RWPE2 (cell line): ENCODE measurements around the gene PLCD1.

Experiments used
- ATAC-seq: fragments of 200-7000 bp; cut with Tn5 transposase; 3 replicates; pipeline ENCODE4 v1.9.1; 2021; ENCODE audit warnings: low read depth
- DNase-seq: peaks from one replicate; pipeline ENCODE4 v3.0.0-alpha.2; 2020; ENCODE audit warnings: low spot score
- H3K27ac ChIP-seq: fragments of 450-650 bp; 2 replicates; pipeline ENCODE4 v1.5.1; 2017; ENCODE audit warnings: mild to moderate bottlenecking; ENCODE audit not compliant: poor library complexity, severe bottlenecking
- H3K27me3 ChIP-seq: fragments of 250-450 bp; sonication (Bioruptor Pico); 2 replicates; pipeline ENCODE4 v1.5.1; 2021; ENCODE audit warnings: mild to moderate bottlenecking, moderate library complexity; ENCODE audit not compliant: insufficient read depth, poor library complexity, severe bottlenecking
- H3K36me3 ChIP-seq: fragments of 250-450 bp; sonication (Bioruptor Pico); 2 replicates; pipeline ENCODE4 v1.5.1; 2020; ENCODE audit warnings: low read depth, mild to moderate bottlenecking, moderate library complexity
- H3K4me1 ChIP-seq: fragments of 250-450 bp; sonication (Bioruptor Pico); 2 replicates; pipeline ENCODE4 v1.5.1; 2021; ENCODE audit warnings: mild to moderate bottlenecking, moderate library complexity; ENCODE audit not compliant: insufficient read depth, poor library complexity, severe bottlenecking
- H3K4me3 ChIP-seq: fragments of 250-450 bp; sonication (Bioruptor Pico); 2 replicates; pipeline ENCODE4 v1.5.1; 2021; ENCODE audit warnings: mild to moderate bottlenecking, moderate library complexity; ENCODE audit not compliant: severe bottlenecking
- H3K9me3 ChIP-seq: fragments of 250-450 bp; sonication (Bioruptor Pico); 2 replicates; pipeline ENCODE4 v1.5.1; 2021; ENCODE audit warnings: mild to moderate bottlenecking, moderate library complexity; ENCODE audit not compliant: severe bottlenecking
- TF ChIP-seq, protein P1 (sequence below): fragments of 450-650 bp; IDR thresholded peaks from one replicate; pipeline ENCODE4 v1.5.1; 2017; ENCODE audit warnings: mild to moderate bottlenecking, moderate library complexity; ENCODE audit not compliant: poor library complexity, severe bottlenecking

The PLCD1 gene

DNA sequence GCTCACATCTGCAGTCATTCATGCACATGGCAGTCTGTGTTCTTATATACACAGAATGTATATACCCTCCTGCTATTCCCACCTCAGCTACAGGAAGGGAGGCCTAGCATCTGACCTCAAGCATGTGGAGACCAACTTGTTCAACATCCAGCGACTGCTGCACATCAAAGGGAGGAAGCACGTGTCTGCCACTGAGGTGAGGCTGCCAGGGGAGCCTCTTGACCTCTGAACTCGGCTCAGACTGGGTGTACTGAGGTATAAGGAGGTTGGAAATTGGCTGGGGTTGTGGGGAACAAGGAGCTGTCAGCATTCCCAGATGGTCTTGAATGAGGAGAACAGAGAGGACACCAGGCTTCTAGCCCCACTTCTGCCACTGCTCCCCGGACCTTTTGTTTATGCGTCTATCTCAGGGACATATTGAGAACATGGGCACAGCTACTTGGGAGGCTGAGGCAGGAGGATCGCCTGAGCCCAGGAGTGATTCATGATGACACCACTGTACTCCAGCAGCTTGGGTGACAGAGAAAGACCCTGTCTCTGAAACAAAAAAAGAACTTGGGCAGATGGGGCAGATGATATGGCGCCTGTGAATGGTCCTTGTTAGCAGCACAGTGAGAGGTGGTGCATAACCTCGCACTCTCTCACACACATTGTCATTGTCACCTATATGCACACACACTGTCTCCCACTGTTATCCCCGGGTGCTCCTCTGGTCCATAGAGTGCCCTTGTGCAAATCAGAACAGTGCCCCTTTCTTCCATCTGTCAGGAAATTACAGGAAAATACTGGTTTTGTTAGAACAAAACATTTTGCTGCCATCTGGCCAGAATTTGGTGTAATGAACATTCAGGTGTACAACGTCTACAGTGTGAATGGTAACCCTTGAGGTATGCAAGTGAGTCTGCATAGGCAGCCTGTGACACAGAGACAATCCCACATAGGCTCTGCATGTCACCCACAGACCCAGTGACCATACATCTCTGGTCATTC is 33.5 kb downstream of the PLCD1 start:
- TF ChIP-seq, protein P1, sequence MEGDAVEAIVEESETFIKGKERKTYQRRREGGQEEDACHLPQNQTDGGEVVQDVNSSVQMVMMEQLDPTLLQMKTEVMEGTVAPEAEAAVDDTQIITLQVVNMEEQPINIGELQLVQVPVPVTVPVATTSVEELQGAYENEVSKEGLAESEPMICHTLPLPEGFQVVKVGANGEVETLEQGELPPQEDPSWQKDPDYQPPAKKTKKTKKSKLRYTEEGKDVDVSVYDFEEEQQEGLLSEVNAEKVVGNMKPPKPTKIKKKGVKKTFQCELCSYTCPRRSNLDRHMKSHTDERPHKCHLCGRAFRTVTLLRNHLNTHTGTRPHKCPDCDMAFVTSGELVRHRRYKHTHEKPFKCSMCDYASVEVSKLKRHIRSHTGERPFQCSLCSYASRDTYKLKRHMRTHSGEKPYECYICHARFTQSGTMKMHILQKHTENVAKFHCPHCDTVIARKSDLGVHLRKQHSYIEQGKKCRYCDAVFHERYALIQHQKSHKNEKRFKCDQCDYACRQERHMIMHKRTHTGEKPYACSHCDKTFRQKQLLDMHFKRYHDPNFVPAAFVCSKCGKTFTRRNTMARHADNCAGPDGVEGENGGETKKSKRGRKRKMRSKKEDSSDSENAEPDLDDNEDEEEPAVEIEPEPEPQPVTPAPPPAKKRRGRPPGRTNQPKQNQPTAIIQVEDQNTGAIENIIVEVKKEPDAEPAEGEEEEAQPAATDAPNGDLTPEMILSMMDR = no peak
- Histone ChIP-seq H3K36me3 (no peaks in the 10 kb centered on the region), H3K4me1 (peaks cover 14% of the 10 kb centered on the region), H3K27ac (no peak overlapping the region), H3K4me3 (no peak overlapping the region), H3K27me3 (no peaks in the 10 kb centered on the region), H3K9me3 (no peaks in the 10 kb centered on the region)
- ATAC-seq = no peak
- DNase-seq = no peak

DNA sequence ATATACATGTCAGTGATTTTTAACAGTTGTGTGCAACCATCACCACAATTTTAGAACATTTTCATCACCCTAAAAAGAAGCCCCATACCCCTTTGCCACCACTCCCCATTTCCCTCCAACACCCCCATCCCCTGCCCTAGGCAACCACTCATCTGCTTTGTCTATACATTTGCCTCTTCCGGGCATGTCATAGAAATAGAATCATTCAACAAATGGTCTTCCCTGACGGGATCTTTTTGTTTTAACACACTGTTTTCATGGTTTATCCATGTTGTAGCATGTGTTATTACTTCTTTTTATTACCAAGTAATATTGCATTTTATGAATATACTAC is 34.8 kb downstream of the PLCD1 start:
- Histone ChIP-seq H3K36me3 (no peaks in the 10 kb centered on the region), H3K27ac (no peak overlapping the region), H3K4me3 (no peak overlapping the region), H3K4me1 (peaks cover 14% of the 10 kb centered on the region), H3K9me3 (no peaks in the 10 kb centered on the region), H3K27me3 (no peaks in the 10 kb centered on the region)
- DNase-seq (no peak), ATAC-seq (no peak)
- TF ChIP-seq, protein P1 = no peak

DNA sequence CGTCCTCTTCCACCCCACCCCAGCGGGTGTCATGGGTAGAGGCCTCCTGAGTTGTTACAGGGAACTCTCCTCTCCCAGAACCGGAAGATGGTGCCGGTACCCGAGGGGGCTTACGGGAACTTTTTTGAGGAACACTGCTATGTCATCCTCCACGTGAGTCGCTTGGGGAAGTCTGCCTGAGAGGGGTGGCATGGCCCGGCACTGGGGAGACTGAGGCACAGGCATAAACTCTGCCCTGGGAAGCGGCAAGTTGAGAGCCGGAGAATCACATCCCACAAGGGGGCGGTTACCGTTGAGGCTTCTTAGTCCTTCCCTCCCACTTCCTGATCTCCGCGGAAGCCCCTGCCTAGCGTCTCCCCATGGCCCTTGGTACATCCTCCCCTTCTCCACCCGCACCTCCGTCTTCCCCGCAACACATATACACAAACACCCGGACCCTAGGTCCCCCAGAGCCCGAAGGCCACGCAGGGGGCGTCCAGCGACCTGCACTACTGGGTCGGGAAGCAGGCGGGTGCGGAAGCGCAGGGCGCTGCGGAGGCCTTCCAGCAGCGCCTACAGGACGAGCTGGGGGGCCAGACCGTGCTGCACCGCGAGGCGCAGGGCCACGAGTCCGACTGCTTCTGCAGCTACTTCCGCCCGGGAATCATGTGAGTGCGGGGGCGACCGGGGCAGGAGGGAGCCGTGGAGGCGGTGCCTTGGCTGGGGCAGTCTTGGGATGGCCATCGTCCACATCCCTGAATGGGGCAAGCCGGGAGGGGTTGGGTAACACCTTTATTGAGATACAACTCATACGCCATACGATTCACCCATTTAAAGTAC is 35.4 kb downstream of the PLCD1 start:
- Histone ChIP-seq H3K27ac (no peak overlapping the region), H3K4me1 (peaks cover 14% of the 10 kb centered on the region), H3K36me3 (no peaks in the 10 kb centered on the region), H3K4me3 (peak overlapping the region; percentile 16), H3K27me3 (no peaks in the 10 kb centered on the region), H3K9me3 (no peaks in the 10 kb centered on the region)
- TF ChIP-seq, protein P1 = no peak
- ATAC-seq (no peak), DNase-seq (peak; percentile 45)

DNA sequence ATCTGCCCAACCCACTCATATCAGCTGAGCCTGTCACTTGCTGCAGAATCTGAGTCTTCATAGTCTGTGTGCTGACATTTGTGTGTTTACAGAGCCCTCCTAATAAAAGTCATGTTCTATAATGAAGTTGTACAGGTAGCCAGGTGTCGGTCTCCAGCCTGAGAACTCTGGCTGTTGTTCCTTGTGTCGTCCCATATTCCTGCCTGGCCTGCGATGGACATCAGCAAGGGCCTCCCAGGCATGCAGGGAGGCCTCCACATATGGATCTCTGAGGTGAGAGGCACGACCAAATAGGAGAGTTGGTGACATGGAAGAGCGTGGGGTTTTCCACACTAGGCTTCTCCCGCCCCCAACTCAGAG is 36.0 kb downstream of the PLCD1 start:
- H3K27ac ChIP-seq = no peak overlapping the region
- TF ChIP-seq, protein P1 = no peak

More for the DNA sequence above, 36.0 kb downstream of the PLCD1 start:
- Histone ChIP-seq H3K4me1 (peaks cover 11% of the 10 kb centered on the region), H3K36me3 (no peaks in the 10 kb centered on the region), H3K27me3 (no peaks in the 10 kb centered on the region), H3K9me3 (no peaks in the 10 kb centered on the region), H3K4me3 (no peak overlapping the region)
- DNase-seq = no peak
- no peak for ATAC-seq
